Neutrophil (primary cell): ENCODE data around the gene SCARB2.

Experiments used
- H3K27ac ChIP-seq: fragments of 200-600 bp; sonication (generic); 2 replicates; pipeline ENCODE4 v1.5.1; 2016; ENCODE audit warnings: mild to moderate bottlenecking, moderate library complexity
- H3K27me3 ChIP-seq: fragments of 200-600 bp; sonication (generic); 2 replicates; pipeline ENCODE4 v1.6.0; 2016; ENCODE audit warnings: mild to moderate bottlenecking
- H3K36me3 ChIP-seq: fragments of 200-600 bp; sonication (generic); 2 replicates; pipeline ENCODE4 v1.5.1; 2017
- H3K4me1 ChIP-seq, 2 experiments: fragments of 200-600 bp in 1 of 2; sonication (generic) in 1 of 2; 1 replicate in 1 of 2; 2 replicates in 1 of 2; pipeline versions ENCODE4 v1.5.1 to v1.6.1; 2013 to 2016; ENCODE audit warnings: low read depth in 1 of 2, low read length in 1 of 2, mild to moderate bottlenecking in 1 of 2, moderate library complexity in 1 of 2; ENCODE audit not compliant: control insufficient read depth in 1 of 2, insufficient read depth in 1 of 2
- H3K4me3 ChIP-seq, 2 experiments: fragments of 200-600 bp in 1 of 2; sonication (generic) in 1 of 2; 1 replicate in 1 of 2; 2 replicates in 1 of 2; pipeline ENCODE4 v1.5.1; 2013 to 2016; ENCODE audit warnings: low read depth in 1 of 2, low read length in 1 of 2, mild to moderate bottlenecking in 1 of 2, moderate library complexity in 1 of 2
- H3K9me3 ChIP-seq: fragments of 200-600 bp; sonication (generic); 2 replicates; pipeline ENCODE4 v1.5.1; 2016
- CTCF ChIP-seq: fragments of 200-600 bp; sonication (generic); IDR thresholded peaks from 2 replicates; pipeline ENCODE4 v1.5.1; 2016; ENCODE audit warnings: antibody characterized with exemption

Gene SCARB2

DNA sequence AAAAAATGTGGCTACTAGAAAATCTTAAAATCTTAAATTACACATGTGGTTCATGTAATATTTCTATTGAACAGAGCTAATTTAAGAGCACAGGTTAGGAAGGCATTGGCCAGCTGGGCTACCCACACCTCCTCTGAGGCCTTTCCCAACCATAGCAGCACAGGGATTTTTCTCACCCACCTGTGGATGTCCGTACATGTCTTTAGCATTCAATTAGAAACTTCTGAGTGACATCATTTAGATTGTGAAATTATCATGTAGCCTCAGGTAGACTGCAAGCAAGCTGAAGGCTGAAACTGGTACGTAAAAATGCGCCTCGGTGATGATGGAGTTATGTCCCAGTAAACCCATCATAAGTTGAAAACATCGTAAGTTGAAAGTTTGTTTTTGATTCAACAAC, 31.2 kb downstream of the SCARB2 start:
- Histone ChIP-seq H3K27me3 (no peaks in the 10 kb centered on the region), H3K4me3 (no peak overlapping the region)
- no peak for TF ChIP-seq CTCF

GRCh38 chr4:76179398-76180318, 34.0 kb downstream of the SCARB2 start:
- TF ChIP-seq CTCF: peak; percentile 76
- no peak overlapping the region for H3K4me3 ChIP-seq
- no peaks in the 10 kb centered on the region for H3K27me3 ChIP-seq
- H3K36me3 ChIP-seq: peaks cover 16% of the 10 kb centered on the region
- H3K9me3 ChIP-seq: no peaks in the 10 kb centered on the region
- H3K27ac ChIP-seq: no peak overlapping the region
- no peaks in the 10 kb centered on the region for H3K4me1 ChIP-seq

More for the DNA sequence above, 31.2 kb downstream of the SCARB2 start:
- Histone ChIP-seq H3K36me3 (peaks cover 14% of the 10 kb centered on the region), H3K9me3 (no peaks in the 10 kb centered on the region), H3K27ac (no peak overlapping the region), H3K4me1 (no peaks in the 10 kb centered on the region)

- Histone ChIP-seq H3K4me1 (no peaks in the 10 kb centered on the region), H3K4me3 (no peak overlapping the region), H3K27ac (no peak overlapping the region), H3K36me3 (peaks cover 29% of the 10 kb centered on the region), H3K27me3 (no peaks in the 10 kb centered on the region), H3K9me3 (no peaks in the 10 kb centered on the region)
- TF ChIP-seq CTCF: no peak
Measured at GRCh38 chr4:76178296-76178695, 35.3 kb downstream of the SCARB2 start.

DNA sequence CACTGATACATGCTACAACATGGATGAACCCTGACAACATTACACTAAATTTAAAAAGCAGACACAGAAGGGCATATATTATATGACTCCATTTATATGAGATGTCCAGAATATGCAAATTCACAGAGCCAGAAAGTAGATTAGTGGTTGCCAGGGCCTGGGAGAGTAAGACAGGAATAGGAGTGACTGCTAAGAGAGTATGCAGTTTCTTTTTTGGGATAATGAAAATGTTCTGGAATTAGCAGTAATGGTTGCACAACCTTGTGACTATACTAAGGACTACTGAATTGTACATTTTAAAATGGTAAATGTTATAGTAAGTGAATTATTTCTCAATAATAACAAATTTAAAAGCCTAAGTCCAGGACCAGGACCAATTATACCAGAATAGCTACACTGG, 35.9 kb downstream of the SCARB2 start:
- H3K36me3 ChIP-seq: peaks cover 35% of the 10 kb centered on the region
- no peaks in the 10 kb centered on the region for H3K4me1 ChIP-seq
- no peak overlapping the region for H3K4me3 ChIP-seq
- no peaks in the 10 kb centered on the region for H3K9me3 ChIP-seq
- TF ChIP-seq CTCF: no peak
- no peak overlapping the region for H3K27ac ChIP-seq
- no peaks in the 10 kb centered on the region for H3K27me3 ChIP-seq

DNA sequence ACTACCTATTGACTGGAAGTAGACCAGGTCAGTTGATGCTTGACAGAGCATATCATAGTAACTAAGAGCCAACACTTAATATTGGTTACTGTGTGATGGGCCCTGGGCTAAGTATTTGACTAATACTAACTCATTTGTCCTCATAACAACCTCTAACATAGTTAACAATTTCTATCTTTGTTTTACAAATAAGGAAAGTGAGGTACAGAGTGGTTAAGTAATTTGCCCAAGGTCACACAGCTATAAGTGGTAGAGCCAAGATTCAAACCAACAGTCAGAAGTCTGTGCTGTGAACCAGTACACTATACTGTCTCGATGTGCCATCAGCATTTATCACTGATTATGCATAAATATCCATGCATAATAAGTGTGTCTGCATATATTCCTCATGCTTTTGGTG, 38.3 kb downstream of the SCARB2 start:
- Histone ChIP-seq H3K27me3 (no peaks in the 10 kb centered on the region), H3K27ac (no peak overlapping the region), H3K9me3 (no peaks in the 10 kb centered on the region), H3K36me3 (peaks cover 46% of the 10 kb centered on the region), H3K4me1 (no peaks in the 10 kb centered on the region), H3K4me3 (no peak overlapping the region)
- no peak for TF ChIP-seq CTCF
